NCI-H748 treated with DMSO at 0.1 percent for 48 hours (cell line): Measurements from ENCODE around the gene HERPUD1.

ENCODE experiments used
- DNase-seq: peaks from one replicate; lab custom pipeline; 2025; lab: John Stamatoyannopoulos, UW

Gene HERPUD1

GRCh38 chr16:56910654-56911539, 21.0 kb upstream of the HERPUD1 start:
- no peak for DNase-seq

DNA sequence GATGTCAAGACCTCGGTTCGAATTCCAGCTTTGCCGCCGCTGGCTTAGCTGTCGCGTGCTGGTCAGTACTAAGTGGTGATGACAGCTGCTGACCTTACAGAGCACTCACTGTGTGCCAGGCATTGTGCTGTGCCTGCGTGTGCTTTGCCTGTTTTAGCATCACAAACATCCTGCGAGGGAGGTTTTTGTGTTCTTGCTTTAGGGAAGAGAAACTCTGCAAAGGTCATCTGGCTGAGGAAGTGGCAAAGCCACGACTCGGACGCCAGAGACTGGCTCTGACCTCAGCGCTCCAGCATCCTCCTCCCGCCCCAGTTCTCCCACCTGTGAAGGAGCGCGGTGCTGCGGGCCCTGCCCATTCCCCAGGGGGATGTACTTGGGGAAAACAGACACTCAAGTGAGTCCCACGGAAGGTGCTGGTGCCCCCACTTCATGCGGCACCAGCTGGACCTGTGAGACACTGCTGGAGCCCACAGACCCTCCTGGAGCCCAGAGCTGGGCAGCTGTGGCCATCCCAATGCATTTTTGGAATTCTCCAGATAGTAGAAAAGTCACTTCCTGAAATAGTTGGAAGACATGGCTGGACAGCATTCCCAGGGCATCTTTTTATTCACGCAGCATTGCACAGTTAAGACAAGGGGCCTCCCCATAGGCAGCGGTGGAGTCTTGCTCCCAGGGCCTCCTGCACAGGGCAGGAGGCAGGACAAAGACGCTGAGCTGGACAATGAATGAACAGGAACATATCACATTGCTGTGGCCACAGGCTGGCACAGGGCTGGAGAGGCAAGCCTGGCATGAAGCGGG, 20.0 kb upstream of the HERPUD1 start:
- DNase-seq: no peak

DNA sequence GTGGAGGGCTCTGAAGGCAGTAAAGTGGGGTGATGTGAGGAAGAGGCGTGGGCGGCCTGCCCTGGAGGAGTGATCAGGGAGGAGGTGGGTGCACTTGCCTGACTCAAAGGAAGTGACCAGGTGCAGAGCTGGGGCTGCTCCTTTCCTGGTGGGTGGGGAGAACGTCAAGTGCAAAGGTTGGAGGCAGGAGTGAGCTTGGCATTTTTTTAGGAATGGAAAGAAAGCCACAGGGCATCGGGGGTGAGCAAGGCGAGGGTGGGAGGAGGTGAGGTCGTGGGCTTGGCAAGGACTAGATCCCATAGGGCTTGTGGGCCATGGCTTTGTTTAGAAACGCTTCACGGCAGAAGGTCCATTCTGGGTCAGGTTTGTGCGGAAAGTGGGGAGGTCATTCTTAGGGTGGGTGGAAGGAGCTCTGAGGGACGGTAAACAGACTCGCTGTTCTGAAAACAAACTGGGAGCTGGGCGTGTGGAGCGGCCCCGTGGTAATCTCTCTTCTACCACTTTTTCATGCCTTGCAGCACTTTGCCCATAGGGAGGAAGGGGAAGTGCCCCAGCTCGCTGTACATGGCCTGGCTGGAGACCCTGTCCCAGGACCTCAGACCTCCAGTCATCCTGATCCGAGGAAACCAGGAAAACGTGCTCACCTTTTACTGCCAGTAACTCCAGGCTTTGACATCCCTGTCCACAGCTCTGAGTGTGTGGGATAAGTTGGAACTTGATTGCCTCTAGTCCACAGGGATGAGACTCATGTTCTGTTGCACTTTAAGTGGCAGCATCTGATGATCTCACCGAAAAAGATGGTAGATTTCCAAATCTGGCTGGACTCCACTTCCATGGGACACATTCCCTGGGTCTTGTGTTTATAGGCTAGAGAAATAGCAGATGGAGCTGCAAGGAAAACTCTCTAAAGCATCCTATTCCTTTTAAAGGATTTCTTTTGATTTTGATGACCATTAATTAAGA, 18.9 kb upstream of the HERPUD1 start:
- DNase-seq: no peak

DNA sequence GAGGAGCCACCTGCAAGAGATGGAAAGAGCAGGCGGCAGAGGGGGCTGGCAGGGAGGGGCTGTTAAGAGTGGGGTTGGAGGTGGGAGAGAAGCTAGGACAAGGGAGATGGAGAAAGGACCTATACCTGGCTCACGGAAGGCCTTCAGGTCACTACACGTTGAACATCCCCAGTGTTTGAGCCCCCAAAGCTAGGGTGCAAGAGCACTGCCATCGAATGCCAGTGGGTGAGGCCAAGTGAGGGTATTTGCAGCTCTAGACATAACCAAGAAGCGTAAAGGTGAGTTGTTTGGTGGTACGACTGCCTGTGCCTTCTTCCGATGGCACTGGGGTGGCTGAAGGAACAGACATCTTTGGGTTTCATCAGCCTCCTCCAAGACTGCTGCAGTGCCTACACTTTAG, 17.0 kb upstream of the HERPUD1 start:
- no peak for DNase-seq

DNA sequence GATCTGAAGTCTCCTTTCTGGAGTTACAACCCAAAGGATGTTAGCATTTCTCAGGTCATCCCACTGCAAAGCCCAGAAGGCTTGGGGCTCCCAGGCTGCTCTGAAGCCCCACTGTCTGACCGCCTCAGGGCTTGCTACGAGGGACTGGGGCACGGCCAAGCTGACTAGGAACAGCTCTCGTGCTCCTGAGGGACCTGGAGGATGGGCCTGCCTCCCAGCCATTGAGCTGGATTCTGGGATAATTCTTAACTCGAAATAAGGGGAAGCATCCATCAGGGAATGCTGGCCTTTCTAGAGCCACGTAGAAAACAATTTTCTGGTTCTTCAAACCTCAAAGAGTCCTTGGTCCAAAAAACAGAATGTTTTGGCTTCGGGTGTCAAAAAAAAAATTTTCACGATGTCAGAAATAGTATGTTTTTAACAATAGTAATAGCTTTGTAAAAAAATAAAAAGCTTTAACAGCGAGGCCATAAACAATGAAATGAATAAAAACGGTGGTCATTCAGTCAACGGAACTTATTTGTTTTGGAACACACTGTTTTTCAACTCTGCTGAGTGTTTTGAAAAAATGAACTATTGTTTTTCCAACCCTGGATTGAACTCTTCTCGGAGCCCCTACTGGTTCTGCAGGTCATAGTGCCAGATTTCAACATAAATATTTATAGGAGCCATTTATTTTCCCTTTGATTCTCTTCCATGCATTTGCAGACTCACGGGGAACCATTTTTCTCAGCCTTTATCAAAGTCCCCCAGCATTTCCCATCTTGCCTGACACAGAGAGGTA, 16.4 kb upstream of the HERPUD1 start:
- DNase-seq: no peak

DNA sequence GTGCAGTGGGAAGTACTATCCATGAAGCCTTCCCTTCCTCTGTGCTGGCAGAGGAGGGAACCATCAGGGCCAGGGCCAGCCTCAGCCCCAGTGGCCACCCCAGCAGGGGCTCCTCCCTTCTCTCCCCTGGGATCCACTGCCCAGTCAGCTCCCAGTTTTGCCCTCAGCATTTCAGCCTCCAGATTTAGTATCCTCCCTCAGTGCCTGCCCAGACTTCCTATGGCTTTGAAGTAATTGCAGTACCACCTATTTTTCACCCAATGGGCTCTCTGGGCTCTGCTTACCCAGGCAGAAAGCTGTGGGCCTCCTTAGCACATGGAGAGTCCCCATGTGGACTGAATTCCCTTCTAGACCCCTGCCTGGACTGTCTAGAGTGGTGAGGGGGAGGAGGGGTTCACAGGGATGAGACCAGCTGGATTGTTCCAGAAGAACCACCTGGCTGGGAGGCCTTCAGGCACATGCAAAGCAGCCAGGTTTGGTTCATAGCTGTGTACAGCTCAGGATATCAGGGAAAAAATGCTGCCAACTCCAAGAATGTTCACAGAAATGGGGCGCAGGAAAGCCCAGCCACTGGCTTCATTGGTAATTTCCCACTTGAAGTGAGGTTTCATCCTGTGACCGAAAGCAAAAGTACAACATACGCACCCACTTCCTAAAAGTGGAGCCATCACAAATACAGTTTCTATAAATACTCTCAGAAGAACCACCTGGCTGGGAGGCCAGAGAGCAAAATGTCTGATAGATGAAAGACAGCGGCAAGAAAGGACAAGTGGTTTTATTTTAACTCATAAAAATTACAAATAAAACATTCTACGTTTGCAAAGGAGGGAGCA, 15.2 kb upstream of the HERPUD1 start:
- DNase-seq: no peak

DNA sequence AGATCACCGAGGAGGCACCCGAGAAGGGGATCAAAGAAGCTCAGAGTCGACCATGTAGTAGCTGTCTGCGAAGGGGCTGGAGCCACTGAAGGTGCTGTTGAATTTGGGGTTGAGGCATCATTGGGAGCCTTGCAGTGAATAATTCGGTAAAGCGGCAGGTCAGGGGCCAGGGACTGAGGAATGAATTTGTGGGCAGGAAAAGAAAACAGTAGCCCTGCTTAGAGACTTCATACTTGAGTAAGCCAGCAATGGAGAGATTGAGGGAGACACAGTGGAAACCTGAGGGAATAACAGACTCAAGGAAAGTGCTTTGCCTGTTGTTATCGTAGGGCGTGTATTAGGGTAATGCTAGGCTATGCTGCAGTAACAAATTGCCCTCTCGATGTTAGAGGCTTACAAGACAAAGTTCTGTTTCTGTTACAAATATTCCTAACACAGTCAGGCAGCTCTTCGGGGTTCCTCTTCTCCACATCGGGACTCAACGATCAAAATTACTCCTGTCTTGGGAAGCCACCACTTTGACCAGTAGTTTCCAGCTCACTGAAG, 13.4 kb upstream of the HERPUD1 start:
- DNase-seq: no peak

- DNase-seq: no peak
Measured at GRCh38 chr16:56919099-56919800, 12.7 kb upstream of the HERPUD1 start.

- DNase-seq: no peak
Measured at GRCh38 chr16:56921571-56921970, 10.4 kb upstream of the HERPUD1 start.

- DNase-seq: no peak
Measured at GRCh38 chr16:56923481-56924091, 8.4 kb upstream of the HERPUD1 start.

GRCh38 chr16:56927471-56927870, 4.5 kb upstream of the HERPUD1 start:
- no peak for DNase-seq

GRCh38 chr16:56929639-56930038, 2.3 kb upstream of the HERPUD1 start:
- no peak for DNase-seq

- DNase-seq: no peak
Measured at GRCh38 chr16:56930486-56931270, 1.3 kb upstream of the HERPUD1 start.

GRCh38 chr16:56931271-56931891, 561 bp upstream of the HERPUD1 start:
- DNase-seq: no peak

- DNase-seq: peak; percentile 52
Measured at GRCh38 chr16:56932721-56933619, 1.0 kb downstream of the HERPUD1 start.

GRCh38 chr16:56933828-56934598, 2.1 kb downstream of the HERPUD1 start:
- no peak for DNase-seq
